Measurements from ENCODE around the gene KDELR1. TPM values are rescaled to one million over a fixed set of nuclear protein-coding genes. Genes with fewer than 3 reads are reported as not detected.
A peak's percentile ranks its signal among the peaks of the same experiment; 100 is the strongest.

KDELR1 gene
- total and polyA plus RNA-seq, 2 of the 13 experiments (the other 11 are each of a cell fraction or from before 2014, with no cell fraction given) = 134 to 185 TPM

DNA sequence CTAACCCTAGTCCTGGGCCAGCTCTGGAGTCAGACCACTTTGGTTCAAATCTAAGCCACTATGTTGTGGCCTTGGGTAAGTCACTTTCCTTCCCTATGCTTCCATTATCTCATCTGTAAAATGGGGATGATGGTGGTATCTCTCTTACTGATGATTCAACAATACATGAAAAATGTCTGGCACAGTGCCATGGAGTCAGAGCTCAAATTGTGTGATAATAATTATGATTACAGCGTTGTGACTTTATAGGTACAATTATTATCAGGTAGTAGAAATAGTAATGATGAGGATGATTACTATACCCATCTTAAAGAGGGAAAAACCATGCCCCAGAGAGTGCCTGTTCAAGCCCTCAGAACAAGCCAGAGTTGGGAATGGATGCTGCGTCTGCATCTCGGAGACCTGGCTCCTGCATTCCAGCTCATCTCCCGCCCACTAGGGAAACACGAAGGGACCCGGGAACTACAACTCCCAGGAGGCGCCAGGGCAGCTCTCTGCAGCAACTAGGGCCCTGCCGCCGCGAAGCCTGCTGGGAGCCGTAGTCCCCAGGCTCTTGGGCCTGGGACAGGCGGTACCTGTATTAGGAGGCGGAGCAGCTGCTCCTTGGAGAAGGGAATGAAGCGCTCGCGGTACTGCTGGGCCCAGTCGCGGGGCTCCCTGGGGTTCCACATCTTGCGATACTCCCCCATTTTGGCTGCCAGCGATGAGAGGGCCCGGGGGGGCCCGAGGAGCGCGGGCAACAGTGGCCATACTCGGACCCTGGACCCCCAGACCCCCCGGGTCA is 28.4 kb downstream of the KDELR1 start (continued):
- TF ChIP-seq ETV5 (CRISPR knock-in tag; IDR thresholded peaks at IDR 0.05; ENCODE audit: borderline replicate concordance) = 0 out of 2 replicates have a peak, but pooled peaks have one; percentile 13
- no peak for TF ChIP-seq EHMT2 (IDR thresholded peaks at IDR 0.05; ENCODE audit: borderline replicate concordance, low read depth, low read length)
- TF ChIP-seq MTA1 (CRISPR knock-in tag; IDR thresholded peaks at IDR 0.05; ENCODE audit: borderline replicate concordance) = no peak
- no peak for TF ChIP-seq KAT2B (IDR thresholded peaks at IDR 0.05; ENCODE audit: borderline replicate concordance, low read depth, low read length)
- TF ChIP-seq ZNF460 (CRISPR knock-in tag; IDR thresholded peaks at IDR 0.05; ENCODE audit: borderline replicate concordance) = no peak
- no peak for TF ChIP-seq HDAC1 (CRISPR knock-in tag; IDR thresholded peaks at IDR 0.05)
- TF ChIP-seq IKZF4 (CRISPR knock-in tag; IDR thresholded peaks at IDR 0.05; ENCODE audit: borderline replicate concordance, low read depth, not compliant biosample characterization) = no peak
- TF ChIP-seq RBAK (CRISPR knock-in tag; IDR thresholded peaks at IDR 0.05) = no peak
- no peak for TF ChIP-seq ZNF253 (CRISPR knock-in tag; IDR thresholded peaks at IDR 0.05; ENCODE audit: borderline replicate concordance)
- no peak for TF ChIP-seq ZNF850 (CRISPR knock-in tag; conservative IDR thresholded peaks at IDR 0.05)
- no peak for TF ChIP-seq SOX6 (IDR thresholded peaks at IDR 0.05)
- TF ChIP-seq SOX6 (CRISPR knock-in tag; IDR thresholded peaks at IDR 0.05) = no peak; the same call in 1 of the 2 replicates
- TF ChIP-seq ZFP36L1 (CRISPR knock-in tag; IDR thresholded peaks at IDR 0.05) = no peak
- TF ChIP-seq ZNF563 (CRISPR knock-in tag; IDR thresholded peaks at IDR 0.05) = no peak
- TF ChIP-seq ELF4 (CRISPR knock-in tag; IDR thresholded peaks at IDR 0.05; ENCODE audit: borderline replicate concordance) = no peak
- no peak for TF ChIP-seq KDM6A (CRISPR knock-in tag; IDR thresholded peaks at IDR 0.05; ENCODE audit: low read depth)
- TF ChIP-seq RFX1 (IDR thresholded peaks at IDR 0.05) = no peak
- no peak for TF ChIP-seq FOXK2 (IDR thresholded peaks at IDR 0.05)
- no peak for TF ChIP-seq ZNF570 (CRISPR knock-in tag; IDR thresholded peaks at IDR 0.05; ENCODE audit: borderline replicate concordance)
- TF ChIP-seq EEA1 (CRISPR knock-in tag; IDR thresholded peaks at IDR 0.05; ENCODE audit: borderline replicate concordance) = no peak
- TF ChIP-seq GTF3A (CRISPR knock-in tag; conservative IDR thresholded peaks at IDR 0.05) = no peak
- TF ChIP-seq, protein P1, sequence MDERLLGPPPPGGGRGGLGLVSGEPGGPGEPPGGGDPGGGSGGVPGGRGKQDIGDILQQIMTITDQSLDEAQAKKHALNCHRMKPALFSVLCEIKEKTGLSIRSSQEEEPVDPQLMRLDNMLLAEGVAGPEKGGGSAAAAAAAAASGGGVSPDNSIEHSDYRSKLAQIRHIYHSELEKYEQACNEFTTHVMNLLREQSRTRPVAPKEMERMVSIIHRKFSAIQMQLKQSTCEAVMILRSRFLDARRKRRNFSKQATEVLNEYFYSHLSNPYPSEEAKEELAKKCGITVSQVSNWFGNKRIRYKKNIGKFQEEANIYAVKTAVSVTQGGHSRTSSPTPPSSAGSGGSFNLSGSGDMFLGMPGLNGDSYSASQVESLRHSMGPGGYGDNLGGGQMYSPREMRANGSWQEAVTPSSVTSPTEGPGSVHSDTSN (CRISPR knock-in tag; IDR thresholded peaks at IDR 0.05) = no peak
- no peak for TF ChIP-seq KLF16 (CRISPR knock-in tag; IDR thresholded peaks at IDR 0.05)
- TF ChIP-seq NR2F1 (CRISPR knock-in tag; IDR thresholded peaks at IDR 0.05) = no peak; a peak in 1 of 4 replicates
- TF ChIP-seq PAX8 (CRISPR knock-in tag; IDR thresholded peaks at IDR 0.05; ENCODE audit: borderline replicate concordance) = no peak
- no peak for TF ChIP-seq ZNF740 (CRISPR knock-in tag; IDR thresholded peaks at IDR 0.05)
- no peak; the same call in 1 of the 2 replicates for TF ChIP-seq KDM3A (CRISPR knock-in tag; IDR thresholded peaks at IDR 0.05; ENCODE audit: low read depth)
- TF ChIP-seq ZBTB7A (CRISPR knock-in tag; IDR thresholded peaks at IDR 0.05) = no peak
- TF ChIP-seq CEBPG (CRISPR knock-in tag; IDR thresholded peaks at IDR 0.05) = no peak
- TF ChIP-seq IKZF1 (IDR thresholded peaks at IDR 0.05) = no peak
- TF ChIP-seq ZNF550 (CRISPR knock-in tag; IDR thresholded peaks at IDR 0.05; ENCODE audit: borderline replicate concordance) = no peak
- no peak for TF ChIP-seq ZKSCAN1 (IDR thresholded peaks at IDR 0.05; ENCODE audit: low read length)
- no peak for TF ChIP-seq ZNF616 (CRISPR knock-in tag; IDR thresholded peaks at IDR 0.05; ENCODE audit: low read depth)
- peak; percentile 53 for TF ChIP-seq ZEB1 (IDR thresholded peaks at IDR 0.05; ENCODE audit: insufficient replicate concordance, low read depth)

All from HepG2 (cell line).